ENCODE measurements around the gene GSTP1. TPM values are rescaled to one million over a fixed set of nuclear protein-coding genes. Genes with fewer than 3 reads are reported as not detected.
"Not testable (repeated sequence)": the region's sequence is repeated elsewhere in the genome, so short reads cannot be mapped to it uniquely, and the experiment has no call there.

GSTP1 gene
- total RNA-seq, 1 experiment from 2014 or later, result 639 TPM

GRCh38 chr11:67597458-67597857 lies 13.8 kb downstream of the GSTP1 start:
- not testable (repeated sequence) for DNase-seq (ENCODE audit: low spot score)

- DNase-seq (ENCODE audit: low spot score), result not testable (repeated sequence)
Measured at GRCh38 chr11:67597963-67598362, 14.4 kb downstream of the GSTP1 start.

- no peak for DNase-seq (ENCODE audit: low spot score)
Measured at GRCh38 chr11:67599149-67599548, 15.5 kb downstream of the GSTP1 start.

- DNase-seq (ENCODE audit: low spot score), result no peak
Measured at GRCh38 chr11:67600324-67601029, 16.9 kb downstream of the GSTP1 start.

GRCh38 chr11:67601098-67601497 lies 17.5 kb downstream of the GSTP1 start:
- DNase-seq (ENCODE audit: low spot score), result no peak

- not testable (repeated sequence) for DNase-seq (ENCODE audit: low spot score)
Measured at GRCh38 chr11:67604119-67604518, 20.5 kb downstream of the GSTP1 start.

GRCh38 chr11:67604815-67605214 lies 21.2 kb downstream of the GSTP1 start:
- DNase-seq (ENCODE audit: low spot score), result no peak

- no peak for DNase-seq (ENCODE audit: low spot score)
Measured at GRCh38 chr11:67605231-67606011, 21.8 kb downstream of the GSTP1 start.

GRCh38 chr11:67606093-67606491 lies 22.5 kb downstream of the GSTP1 start:
- DNase-seq (ENCODE audit: low spot score), result no peak

- peak; percentile 83 for DNase-seq (ENCODE audit: low spot score)
Measured at GRCh38 chr11:67606492-67607295, 23.1 kb downstream of the GSTP1 start, which contains the start of gene NDUFV1. TSS of gene NDUFV1 (plus strand) at chr11:67606936. CDS start at chr11:67607005, 69 bp downstream.

GRCh38 chr11:67607507-67607906 lies 23.9 kb downstream of the GSTP1 start:
- no peak for DNase-seq (ENCODE audit: low spot score)

GRCh38 chr11:67608486-67608885 lies 24.9 kb downstream of the GSTP1 start:
- DNase-seq (ENCODE audit: low spot score), result no peak

- no peak for DNase-seq (ENCODE audit: low spot score)
Measured at GRCh38 chr11:67609316-67609715, 25.7 kb downstream of the GSTP1 start.

GRCh38 chr11:67610302-67610868 lies 26.8 kb downstream of the GSTP1 start:
- no peak for DNase-seq (ENCODE audit: low spot score)

- DNase-seq (ENCODE audit: low spot score), result no peak
Measured at GRCh38 chr11:67611165-67611564, 27.6 kb downstream of the GSTP1 start.

GRCh38 chr11:67611704-67612587 lies 28.3 kb downstream of the GSTP1 start:
- DNase-seq (ENCODE audit: low spot score), result no peak

- DNase-seq (ENCODE audit: low spot score), result no peak
Measured at GRCh38 chr11:67612751-67613150, 29.1 kb downstream of the GSTP1 start.

GRCh38 chr11:67613313-67613959 lies 29.8 kb downstream of the GSTP1 start:
- DNase-seq (ENCODE audit: low spot score), result no peak

- DNase-seq (ENCODE audit: low spot score), result no peak
Measured at GRCh38 chr11:67613960-67614715, 30.5 kb downstream of the GSTP1 start.

All from A172 (cell line).